Ovary (tissue), 9 donors: ENCODE measurements around the gene PCNA. TPM values are rescaled to one million over a fixed set of nuclear protein-coding genes. Genes with fewer than 3 reads are reported as not detected.

ENCODE experiments used
- DNase-seq, 5 donors: peaks; one replicate each; pipeline ENCODE4 v3.0.0-alpha.2; 2019 to 2020
- H3K27ac ChIP-seq, 2 donors: fragments of 200-600 bp; one replicate each; pipeline versions ENCODE4 v1.5.1 to v1.8.0; 2019 to 2022
- H3K27me3 ChIP-seq: fragments of 200-600 bp; one replicate; pipeline ENCODE4 v1.8.0; 2022
- H3K36me3 ChIP-seq: fragments of 200-600 bp; sonication (generic); one replicate; pipeline ENCODE4 v1.5.1; 2019
- H3K4me1 ChIP-seq: one replicate; pipeline ENCODE4 v1.8.1; 2013; ENCODE audit warnings: mild to moderate bottlenecking, moderate library complexity; ENCODE audit not compliant: insufficient read depth
- H3K4me3 ChIP-seq: fragments of 200-600 bp; sonication (generic); one replicate; pipeline ENCODE4 v1.5.1; 2017
- H3K9me3 ChIP-seq, 2 donors: fragments of 200-600 bp in 1 of 2; sonication (generic) in 1 of 2; one replicate each; pipeline versions ENCODE4 v1.5.1 to v1.8.1; 2013 to 2019; ENCODE audit warnings: mild to moderate bottlenecking in 1 of 2, moderate library complexity in 1 of 2
- CTCF ChIP-seq, 3 donors: fragments of 450-650 bp in 2 of 3; fragments of 200-600 bp in 1 of 3; IDR thresholded peaks; one replicate each; pipeline versions ENCODE4 v1.5.1 to v1.8.0; 2016 to 2022; ENCODE audit warnings: antibody characterized with exemption in 3 of 3, mild to moderate bottlenecking in 1 of 3
- EP300 ChIP-seq: sonication (generic); formaldehyde crosslinking; IDR thresholded peaks from one replicate; pipeline ENCODE4 v1.6.1; 2017; ENCODE audit warnings: antibody characterized with exemption
- POLR2A ChIP-seq: fragments of 450-650 bp; IDR thresholded peaks from one replicate; pipeline ENCODE4 v1.6.1; 2017; ENCODE audit warnings: antibody characterized with exemption, mild to moderate bottlenecking, moderate library complexity
- WGBS, 3 donors: extraction: QIAGEN DNeasy Blood & Tissue Kit in 1 of 3; methylation state at CpG; one replicate each; pipeline versions ENCODE4 v1.1.5 to v1.1.7; 2013 to 2017; 5-methylcytosine and 5-hydroxymethylcytosine counted together
- intact Hi-C, 4 donors: fragments of 100-400 bp; cut with DNase I; formaldehyde crosslinking; loops; one replicate each; pipeline versions ENCODE4 v1.11.0 to v1.15.1; 2022 to 2023
- polyA plus RNA-seq, 2 donors: library from polyadenylated mRNA; stranded (reverse); fragments of 200-250 nt in 1 of 2; fragments of 350-450 nt in 1 of 2; fragmentation: Illumina TruSeq in 1 of 2; extraction: RNeasy Lipid Tissue Mini Kit (QIAGEN cat#74804) in 1 of 2; gene quantifications; one replicate each; pipeline ENCODE4 v1.2.3, GENCODE V29; 2013 to 2014
- total RNA-seq, 7 donors: library from RNA; depleted of rRNA in 2 of 7; stranded (reverse); fragments of >200 nt in 2 of 7; fragmentation: NEBNext Ultra II Directional in 3 of 7; extraction: Animal tissue kit (Norgen Biotek cat#: 25700) in 3 of 7; gene quantifications; one replicate each; pipeline versions ENCODE4 v1.1.0 to v1.2.4, GENCODE V29; 2016 to 2023
- donor health status: DM: no; HTN: no; CAD: no; lungs with moderate emphysema.
- donor health status: DM: no; HTN: no; CAD: no.
- donor health status: Bipolar disorder and iron deficiency.
- donor health status: DM: yes; HTN: yes; CAD: no.
- donor health status: DM: no; HTN: no; CAD: no.
- donor health status: DM: yes; HTN: yes; CAD: no.

The PCNA gene
- total and polyA plus RNA-seq, 9 donors: 34.1 to 50.0 (median 42.1) TPM

- no peaks in the 10 kb centered on the region for H3K36me3 ChIP-seq
- no peak overlapping the region for H3K4me3 ChIP-seq
- DNase-seq: no peak
- H3K9me3 ChIP-seq: no peaks in the 10 kb centered on the region
- intact Hi-C loops: no loop called here
- no peak overlapping the region for H3K27ac ChIP-seq
- H3K4me1 ChIP-seq: peaks cover 2% of the 10 kb centered on the region
- no peaks in the 10 kb centered on the region for H3K27me3 ChIP-seq
- no peak for TF ChIP-seq EP300
- TF ChIP-seq POLR2A: no peak
Measured at GRCh38 chr20:5140195-5140594, 20.4 kb upstream of the PCNA start.

- DNase-seq: no peak
- no peaks in the 10 kb centered on the region for H3K36me3 ChIP-seq
- TF ChIP-seq CTCF (IDR thresholded peaks at IDR 0.05): no peak
- no peak for TF ChIP-seq POLR2A
- TF ChIP-seq EP300: no peak
- intact Hi-C loops: no loop called here
- 64 to 70% (median 69%) methylated on average over 4 of the region's 4 CpGs for WGBS, 3 donors
- H3K27ac ChIP-seq: no peak overlapping the region
- peaks cover 3% of the 10 kb centered on the region for H3K4me1 ChIP-seq
- H3K9me3 ChIP-seq: no peaks in the 10 kb centered on the region
- H3K27me3 ChIP-seq: no peaks in the 10 kb centered on the region
- no peak overlapping the region for H3K4me3 ChIP-seq
Measured at GRCh38 chr20:5136096-5136495, 16.3 kb upstream of the PCNA start.

GRCh38 chr20:5135363-5136012 lies 15.7 kb upstream of the PCNA start:
- intact Hi-C loops: no loop called here
- Histone ChIP-seq H3K36me3 (no peaks in the 10 kb centered on the region), H3K9me3 (no peaks in the 10 kb centered on the region), H3K4me3 (no peak overlapping the region), H3K4me1 (peaks cover 3% of the 10 kb centered on the region), H3K27me3 (no peaks in the 10 kb centered on the region), H3K27ac (no peak overlapping the region)
- WGBS, 3 donors: 63 to 69% (median 68%) methylated on average over 4 of the region's 4 CpGs
- no peak for TF ChIP-seq EP300
- no peak for TF ChIP-seq CTCF (IDR thresholded peaks at IDR 0.05)
- no peak for TF ChIP-seq POLR2A
- no peak for DNase-seq

GRCh38 chr20:5133998-5134397 lies 14.2 kb upstream of the PCNA start:
- H3K9me3 ChIP-seq: no peaks in the 10 kb centered on the region
- WGBS, 3 donors: 94 to 98% (median 96%) methylated on average over 6 of the region's 6 CpGs
- DNase-seq: no peak
- H3K27ac ChIP-seq: no peak overlapping the region
- intact Hi-C loops: no loop called here
- peaks cover 3% of the 10 kb centered on the region for H3K4me1 ChIP-seq
- no peak overlapping the region for H3K4me3 ChIP-seq
- H3K27me3 ChIP-seq: no peaks in the 10 kb centered on the region
- H3K36me3 ChIP-seq: no peaks in the 10 kb centered on the region
- no peak for TF ChIP-seq POLR2A
- no peak for TF ChIP-seq EP300
- no peak for TF ChIP-seq CTCF (IDR thresholded peaks at IDR 0.05)

GRCh38 chr20:5131502-5131901 lies 11.7 kb upstream of the PCNA start:
- intact Hi-C loops: no loop called here
- H3K9me3 ChIP-seq: no peaks in the 10 kb centered on the region
- no peaks in the 10 kb centered on the region for H3K27me3 ChIP-seq
- TF ChIP-seq EP300 (no peak), POLR2A (no peak), CTCF (IDR thresholded peaks at IDR 0.05) (no peak)
- H3K36me3 ChIP-seq: no peaks in the 10 kb centered on the region
- H3K4me1 ChIP-seq: peaks cover 5% of the 10 kb centered on the region
- no peak for DNase-seq
- no peak overlapping the region for H3K4me3 ChIP-seq
- no peak overlapping the region for H3K27ac ChIP-seq
- WGBS, 3 donors: 84 to 91% (median 86%) methylated on average over 5 of the region's 5 CpGs
